Stimulated activated CD4-positive, alpha-beta T cell treated with anti-CD3 and anti-CD28 coated beads, Interleukin-4, amount 100 ng/mL, for 1 hour (primary cell): ENCODE results near the gene USP10.
A peak's percentile ranks its signal among the peaks of the same experiment; 100 is the strongest.

Experiments used
- DNase-seq: peaks from one replicate; pipeline ENCODE4 v3.0.0-alpha.2; 2020

Gene USP10

DNA sequence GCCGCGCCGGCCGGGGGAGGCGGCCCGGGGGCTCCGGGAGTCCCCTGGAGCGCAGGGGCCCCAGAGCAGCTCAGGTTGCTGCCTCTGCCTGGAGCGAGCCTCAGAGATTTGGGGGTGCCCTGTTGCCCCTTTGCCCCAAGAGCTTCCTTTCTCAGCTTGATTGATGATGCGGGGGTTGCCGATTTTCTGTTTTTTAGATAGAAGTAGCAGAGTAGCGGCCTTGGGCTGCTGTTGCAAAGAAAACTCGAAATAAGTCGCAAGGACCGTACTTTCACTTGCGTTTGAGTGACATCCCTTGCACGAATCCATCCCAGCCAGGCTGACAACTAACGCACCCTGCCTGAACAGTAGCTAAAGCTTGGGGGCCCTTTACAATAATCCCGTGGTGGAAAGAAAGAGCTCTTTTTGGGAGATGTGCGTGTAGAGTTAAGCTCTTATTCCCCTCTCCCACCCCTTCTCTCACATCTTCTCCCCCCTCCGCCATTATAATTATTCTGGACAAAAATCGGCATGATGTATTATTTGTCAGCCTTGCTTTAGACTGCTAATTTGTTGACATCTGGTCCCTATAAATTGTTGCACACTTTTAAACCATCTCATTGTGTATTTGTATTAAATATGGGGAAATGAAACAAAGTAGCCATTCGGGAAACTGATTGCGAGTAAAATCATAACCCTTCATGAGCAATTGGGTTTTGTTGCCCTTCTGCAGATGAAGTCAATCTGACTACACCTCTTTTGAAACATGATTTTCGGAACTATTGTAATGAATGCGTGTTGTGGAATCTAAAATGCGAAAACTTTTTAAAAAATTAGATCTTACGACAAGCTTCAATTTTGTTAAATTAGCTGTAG is 873 bp downstream of the USP10 start:
- peak; percentile 26 for DNase-seq

DNA sequence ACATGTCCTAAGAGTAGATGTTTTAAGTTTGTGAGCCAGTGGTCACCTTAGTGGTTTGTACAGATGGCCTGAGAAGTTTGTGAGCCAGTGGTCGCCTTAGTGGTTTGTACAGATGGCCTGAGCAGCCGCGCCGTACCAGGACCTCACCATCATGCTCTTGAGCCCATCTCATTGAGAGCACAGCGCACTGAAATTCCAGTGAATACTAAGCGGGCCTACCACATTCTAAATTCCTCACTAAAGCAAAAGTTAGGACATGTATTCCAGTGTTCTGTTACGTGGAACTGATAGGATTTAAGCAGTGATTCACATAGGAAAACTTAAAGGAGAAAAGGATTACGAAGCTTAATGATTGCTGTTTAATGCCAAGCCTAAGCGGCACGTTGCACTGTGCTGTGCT is 3.9 kb downstream of the USP10 start:
- DNase-seq: no peak

DNA sequence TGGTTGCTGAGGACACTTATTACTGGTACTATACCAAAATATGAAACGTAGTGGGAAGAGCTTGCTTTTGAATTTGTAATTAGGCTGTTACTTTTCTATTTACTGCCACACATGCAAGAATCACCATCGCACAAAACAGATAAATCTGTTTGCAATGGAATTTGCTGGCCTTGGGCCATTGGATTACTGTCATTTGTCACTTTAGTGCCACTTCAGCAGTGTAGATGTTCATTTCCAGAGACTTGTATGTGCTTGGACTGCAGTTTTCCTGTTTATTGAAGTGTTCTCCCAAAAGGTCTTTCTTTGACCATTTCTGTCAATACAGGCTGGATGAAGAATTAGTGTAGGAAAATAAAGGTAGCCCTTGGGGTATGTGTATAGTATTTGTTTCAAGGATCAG is 4.5 kb downstream of the USP10 start:
- DNase-seq: no peak

DNA sequence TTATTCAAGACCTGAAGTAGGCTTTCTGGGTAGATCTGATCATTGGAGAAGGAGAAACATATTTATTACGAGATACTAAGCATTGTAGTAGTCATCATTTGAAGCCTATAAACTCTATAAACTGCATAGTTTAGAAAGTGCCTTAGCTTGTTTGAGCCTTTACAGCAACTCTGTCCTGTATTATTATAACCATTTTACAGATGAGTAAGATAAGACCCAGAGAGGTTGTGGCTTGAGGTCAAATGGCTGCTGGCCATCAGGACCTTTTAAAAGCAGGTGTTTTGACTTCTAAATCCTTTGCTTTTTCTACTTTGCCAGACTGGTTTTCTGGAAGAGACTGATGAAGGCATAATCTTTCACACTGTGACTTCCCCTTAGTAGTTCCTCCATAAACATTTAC is 7.1 kb downstream of the USP10 start:
- no peak for DNase-seq

DNA sequence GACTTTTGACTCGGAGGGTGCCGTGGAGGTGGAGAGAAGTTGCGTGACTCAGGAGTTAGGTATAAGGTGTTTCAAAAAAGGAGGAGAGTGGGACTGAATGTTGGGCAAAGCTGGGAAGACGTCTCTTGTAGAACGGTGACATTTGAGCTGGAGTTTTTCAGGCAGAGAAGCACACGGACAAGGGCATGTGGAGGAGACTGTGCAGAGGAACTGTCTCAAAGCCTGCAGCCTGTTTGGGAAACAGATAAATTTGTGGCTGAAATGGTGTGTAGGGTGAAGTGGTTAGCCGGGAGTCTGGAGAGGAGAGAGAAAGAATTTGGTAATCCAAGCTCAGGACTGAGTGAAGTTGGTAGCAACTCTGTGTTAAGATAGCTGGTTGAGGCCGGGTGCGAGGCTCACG is 9.8 kb downstream of the USP10 start:
- DNase-seq: no peak

DNA sequence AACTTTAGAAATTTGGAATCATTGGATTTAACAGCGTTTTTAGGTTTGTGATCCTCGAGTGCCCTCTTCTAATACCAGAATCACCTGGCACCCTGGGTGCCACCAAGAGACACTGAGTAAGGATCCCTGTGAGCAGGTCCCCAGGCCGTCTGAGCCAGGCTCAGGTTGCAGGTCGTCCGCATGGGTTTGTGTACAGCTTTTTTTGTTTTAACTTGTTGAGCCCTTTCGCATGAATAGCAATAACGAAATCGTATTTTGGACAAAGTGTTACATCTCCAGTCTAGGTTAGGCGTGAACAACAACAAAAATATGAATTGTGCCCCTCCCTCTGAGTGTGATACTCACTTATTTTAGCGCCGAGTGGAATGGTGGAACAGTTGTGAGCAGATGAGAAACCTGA is 10.9 kb downstream of the USP10 start:
- no peak for DNase-seq

DNA sequence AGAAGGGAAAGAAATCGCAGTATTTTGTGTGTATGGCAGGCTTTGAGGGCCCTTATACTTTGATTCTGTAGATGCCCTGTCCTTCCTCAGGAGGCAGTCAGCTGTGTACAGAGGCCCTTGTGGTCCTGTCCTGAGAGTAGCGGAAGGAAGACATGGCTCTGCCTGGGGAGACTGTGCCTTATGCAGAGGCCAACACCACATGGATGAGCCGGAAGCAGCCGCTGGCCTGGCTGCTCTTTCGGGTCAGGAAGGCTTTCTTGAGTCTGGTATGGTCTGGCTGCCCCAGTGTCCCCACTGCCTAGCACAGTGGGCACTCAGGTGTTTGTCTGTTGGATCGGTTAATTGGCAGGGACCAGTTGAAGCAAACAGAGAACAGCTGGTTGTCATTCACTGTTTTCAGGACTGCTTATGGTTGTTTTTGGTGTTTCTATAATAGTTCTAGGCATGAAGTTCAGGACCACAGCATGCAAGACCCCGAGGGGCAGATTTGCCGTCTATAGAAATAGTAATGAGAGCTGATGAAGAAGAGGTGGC is 12.4 kb downstream of the USP10 start:
- DNase-seq: no peak

DNA sequence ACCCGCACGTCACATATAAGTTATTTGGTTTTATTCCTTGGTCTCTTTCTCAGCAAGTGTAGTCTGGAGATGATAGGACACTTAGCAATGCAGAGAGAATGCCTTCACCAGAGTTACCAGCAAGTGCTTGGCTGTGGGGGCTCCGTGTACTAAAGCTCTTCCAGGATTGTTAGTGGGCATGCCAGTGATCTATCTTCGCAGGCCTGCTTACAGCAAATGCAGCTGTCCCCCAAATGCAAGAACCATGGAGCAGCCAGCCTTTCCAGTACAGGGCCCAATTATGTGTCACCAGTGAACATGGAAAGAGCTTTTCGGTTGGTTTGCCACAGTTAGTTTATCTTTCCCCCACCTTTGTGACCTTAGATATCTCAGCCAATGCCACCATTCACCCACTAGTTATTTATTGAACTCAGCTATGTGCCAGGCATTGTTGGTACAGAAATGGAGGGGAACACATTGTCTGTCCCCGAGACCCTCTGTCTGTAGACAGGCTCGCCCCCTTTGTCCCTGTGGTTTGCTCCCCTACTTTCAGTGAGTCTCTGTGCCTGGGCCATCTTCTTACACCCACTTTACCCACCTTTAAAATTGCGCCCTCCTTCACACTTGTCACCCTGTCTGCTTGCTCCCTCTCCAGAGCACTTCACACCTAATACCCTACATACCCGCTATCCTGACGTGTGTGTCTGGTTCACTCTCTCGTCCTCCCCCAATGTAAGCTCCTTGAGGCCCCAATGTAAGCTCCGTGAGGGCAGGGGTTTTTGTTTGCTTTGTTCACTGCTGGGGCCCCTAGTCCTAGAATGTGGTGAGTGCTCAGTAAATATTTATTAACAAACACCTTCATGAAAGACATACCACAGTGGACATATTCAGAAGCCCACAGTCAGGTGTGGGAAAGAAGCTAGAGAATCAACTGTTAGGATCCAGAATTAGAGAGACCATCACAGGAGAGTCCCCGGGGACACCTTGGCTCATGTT is 13.3 kb downstream of the USP10 start:
- no peak for DNase-seq

DNA sequence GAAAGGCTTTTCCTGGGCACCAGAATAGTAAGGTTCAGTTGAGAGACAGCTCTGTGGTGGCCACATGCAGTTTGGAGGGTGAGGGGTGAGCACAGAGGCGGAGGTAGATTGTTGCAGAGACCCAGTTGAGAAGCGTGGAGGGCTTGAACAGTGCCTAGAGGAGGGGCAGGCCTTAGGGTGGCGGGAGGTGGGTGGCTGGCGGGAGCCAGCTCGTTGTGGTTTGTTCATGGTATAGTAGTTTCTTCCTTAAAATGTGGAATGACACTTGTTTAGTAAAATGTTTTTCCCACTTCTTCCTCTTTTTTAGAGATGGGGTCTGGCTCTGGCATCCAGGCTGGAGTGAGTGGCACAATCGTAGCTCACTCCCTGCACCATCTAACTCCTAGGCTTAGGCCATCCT is 14.2 kb downstream of the USP10 start:
- DNase-seq: no peak

DNA sequence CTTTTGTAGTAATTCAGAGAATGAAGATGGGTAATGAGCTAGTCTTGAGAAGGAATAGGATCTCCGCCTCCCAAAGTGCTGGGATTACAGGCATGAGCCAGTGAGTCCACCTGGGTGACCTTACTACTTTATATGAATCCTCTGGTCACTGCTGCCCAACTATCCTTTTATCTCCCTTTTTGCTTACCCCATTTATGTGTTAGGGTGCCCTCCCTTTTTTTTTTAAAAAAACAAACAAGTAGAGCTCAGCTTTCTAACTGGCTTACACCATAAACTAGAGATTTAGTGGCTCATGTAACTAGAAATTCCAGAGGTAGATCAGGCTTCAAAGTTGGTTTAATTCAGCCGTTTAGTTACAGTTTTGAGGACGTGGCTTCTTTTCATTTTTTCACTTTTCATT is 15.6 kb downstream of the USP10 start:
- DNase-seq: no peak

DNA sequence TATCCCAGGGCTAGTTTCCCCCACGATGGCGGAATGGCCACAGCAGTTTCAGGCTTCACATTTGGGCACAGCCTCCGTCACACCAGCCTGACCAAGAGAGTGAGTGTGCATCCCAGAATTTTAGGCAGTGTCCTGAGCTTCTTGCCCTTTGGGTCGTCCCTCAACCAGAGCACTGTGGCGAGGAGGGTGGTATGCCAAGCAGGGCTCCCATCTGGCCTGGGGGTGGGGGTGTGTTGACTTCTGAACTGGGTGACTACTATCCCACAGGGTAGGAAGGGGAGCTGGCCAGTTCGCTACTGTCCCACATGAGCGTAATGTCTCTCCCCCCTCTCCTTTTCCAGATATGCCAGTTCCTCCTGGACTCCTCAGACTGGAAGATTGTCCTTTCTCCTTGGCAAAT is 16.1 kb downstream of the USP10 start:
- DNase-seq: no peak

DNA sequence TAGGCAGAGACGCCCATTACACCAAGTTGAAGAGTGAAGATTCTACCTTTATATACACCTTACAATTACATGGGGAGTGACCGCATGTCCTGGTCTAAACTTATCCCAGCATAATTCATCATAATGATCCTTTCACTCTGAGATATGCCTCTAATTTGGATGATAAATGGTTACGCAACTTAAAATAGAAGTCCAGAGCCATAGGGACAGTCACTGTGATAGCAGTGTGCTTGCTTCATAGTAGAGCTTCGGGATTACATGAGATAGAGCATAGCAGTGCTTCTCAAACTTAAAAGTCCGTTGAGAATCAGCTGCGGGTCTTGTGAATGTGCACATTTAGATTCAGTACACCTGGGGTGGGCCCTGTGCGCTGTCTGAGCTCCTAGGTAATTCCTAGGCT is 16.9 kb downstream of the USP10 start:
- no peak for DNase-seq

DNA sequence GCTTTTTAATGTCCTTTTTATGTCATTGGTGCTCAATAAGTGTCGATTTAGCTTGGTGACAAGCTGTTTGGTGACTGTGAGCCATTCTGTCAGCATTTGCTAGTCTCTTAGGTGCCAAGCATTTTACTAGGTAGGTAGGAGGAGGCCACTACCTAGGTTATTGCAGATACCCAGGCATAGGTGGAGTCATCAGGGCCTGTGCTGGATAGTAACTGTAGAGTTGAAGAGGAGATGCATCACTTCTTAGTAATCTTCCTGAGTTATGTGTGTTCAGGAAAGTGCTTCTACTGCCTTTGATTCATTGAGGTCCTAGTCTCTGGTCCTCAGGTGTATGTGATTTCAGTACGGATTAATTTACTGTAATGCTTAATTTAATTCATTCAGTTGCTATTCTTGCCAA is 17.7 kb downstream of the USP10 start:
- no peak for DNase-seq

DNA sequence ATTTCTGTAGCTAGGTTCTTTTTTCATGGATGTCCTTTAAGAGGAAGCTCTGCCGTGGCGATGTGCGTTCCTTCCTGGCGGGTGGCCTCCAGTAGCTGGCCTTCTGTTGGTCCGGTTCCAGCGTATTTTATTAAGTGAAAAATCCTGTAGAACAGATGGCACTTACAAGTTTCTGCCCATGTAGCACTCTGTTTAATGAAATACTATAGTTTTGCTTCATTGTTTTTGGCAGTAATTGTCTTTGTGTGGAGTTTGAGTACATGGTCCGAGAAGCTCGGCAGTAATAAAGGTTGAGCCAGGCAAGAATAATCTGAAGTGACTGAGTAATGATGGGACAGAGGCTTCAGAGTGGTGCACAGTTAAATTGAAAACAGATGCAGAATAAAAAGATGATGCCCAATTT is 20.4 kb downstream of the USP10 start:
- no peak for DNase-seq

DNA sequence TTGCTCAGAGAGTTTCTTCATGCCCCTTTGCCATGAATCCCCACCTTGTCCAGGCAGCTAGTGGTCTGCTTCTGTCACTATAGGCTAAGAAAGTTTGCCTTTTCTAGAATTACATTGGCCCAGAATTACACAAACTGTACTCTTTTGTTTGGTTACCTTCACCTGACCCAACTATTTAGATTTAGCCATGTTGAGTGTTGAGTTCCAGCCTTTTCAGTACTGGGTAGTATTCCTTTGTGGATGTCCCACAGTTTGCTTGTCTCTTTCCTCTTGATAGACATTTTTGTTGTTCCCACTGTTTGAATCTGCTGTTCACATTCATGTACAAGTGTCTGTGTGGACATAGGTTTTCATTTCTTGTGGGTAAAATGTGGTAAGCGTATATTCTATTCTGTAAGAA is 22.3 kb downstream of the USP10 start:
- no peak for DNase-seq

DNA sequence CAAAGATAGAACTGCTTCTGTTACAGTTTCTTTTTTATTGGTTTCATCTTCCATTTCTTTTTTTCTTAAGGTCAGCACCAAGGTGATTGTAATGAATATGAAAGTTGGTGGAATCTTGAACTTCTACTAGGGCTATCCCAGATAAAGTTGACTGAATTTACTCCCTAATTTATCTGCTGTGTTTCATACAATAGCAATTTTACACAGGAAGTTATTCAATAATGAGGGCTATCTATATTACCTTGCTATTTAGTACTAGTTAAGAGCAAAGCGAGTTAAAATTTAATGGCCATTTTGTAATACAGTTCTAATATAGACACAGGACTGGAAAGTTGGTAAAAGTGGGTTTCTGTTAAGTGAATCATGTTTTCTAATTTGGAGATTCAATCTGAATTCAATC is 24.1 kb downstream of the USP10 start:
- no peak for DNase-seq

DNA sequence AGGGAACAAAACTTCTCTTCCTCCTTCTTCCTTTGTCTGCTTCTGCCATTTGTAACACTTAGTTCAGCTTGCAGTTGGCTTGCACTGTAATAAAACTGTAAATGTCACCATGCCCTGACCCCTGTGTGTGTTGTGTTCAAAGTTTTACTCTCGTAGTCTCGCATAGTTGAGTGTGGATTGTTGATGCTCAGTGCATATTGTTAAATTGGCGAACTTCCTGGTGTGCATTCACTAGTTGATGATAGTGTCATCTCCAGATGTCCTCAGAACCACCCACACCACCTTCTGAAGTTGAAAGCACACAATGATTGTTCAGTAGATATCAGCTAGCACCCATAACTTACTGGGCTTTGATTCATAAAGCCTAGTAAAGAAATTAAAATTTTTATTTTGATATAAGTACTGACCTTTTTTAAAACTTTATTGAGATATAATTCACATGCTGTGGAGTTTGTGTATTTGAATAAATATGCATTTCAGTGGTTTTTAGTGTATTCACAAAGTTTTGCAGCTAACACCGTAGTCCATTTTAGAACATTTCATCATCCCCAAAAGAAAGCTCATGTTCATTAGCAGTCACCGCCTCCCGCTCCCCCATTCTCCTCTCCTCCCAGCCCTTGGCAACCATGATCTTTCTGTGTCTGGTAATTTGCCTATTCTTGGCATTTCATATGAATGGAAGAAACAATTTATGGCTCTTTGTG is 25.0 kb downstream of the USP10 start:
- DNase-seq: no peak

DNA sequence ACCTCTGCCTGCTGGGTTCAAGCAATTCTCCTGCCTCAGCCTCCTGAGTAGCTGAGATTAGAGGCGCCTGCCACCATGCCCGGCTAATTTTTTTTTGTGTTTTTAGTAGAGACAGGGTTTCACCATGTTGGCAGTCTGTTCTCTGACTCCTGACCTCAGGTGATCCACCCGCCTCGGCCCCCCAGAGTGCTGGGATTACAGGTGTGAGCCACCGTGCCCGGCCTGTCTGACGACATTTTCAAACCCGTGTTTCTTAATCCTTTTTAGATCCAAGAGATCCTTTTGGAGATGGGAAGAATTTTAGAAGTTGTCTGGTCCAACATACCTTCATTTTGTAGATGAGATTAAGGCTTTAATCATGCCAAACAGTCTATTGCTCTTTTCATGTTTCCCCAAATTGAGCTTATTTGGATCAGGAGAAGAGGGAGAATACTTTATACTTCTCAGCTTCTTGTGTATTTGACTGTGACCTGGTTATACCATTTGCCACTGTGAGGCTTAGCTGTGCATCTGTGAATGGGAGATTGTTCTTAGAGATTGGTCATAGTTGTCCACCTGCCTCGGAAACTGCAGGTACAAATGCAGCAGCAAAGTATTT is 25.8 kb downstream of the USP10 start:
- DNase-seq: no peak

DNA sequence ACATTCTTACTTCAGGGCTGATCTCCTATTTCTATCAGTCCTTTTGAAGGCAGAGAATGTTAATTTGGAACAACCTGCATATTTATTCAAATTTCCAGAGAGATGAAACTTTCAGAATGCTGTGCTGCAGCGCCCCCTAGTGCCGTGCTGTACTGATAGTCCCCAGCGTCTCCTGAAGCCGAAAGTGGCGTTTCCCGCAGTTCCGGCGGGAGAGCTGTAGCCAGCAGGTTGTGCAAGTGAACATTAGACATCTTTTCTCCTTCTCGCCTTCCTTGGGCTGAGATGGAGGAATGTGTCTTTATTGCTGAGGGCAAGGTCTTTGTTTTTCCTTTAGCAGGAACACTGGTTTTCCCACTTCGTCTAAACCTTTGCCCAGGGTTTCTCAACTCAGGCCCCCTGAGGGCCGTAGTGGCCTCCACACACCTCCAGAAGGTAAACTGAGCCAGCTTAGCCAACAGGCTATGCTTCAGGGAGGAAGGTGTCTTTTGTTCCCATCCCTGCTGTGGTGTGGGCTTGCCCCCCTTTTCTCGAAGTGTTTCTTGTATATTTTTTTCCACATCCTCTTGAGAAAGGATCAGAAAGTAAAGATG is 26.4 kb downstream of the USP10 start:
- DNase-seq: peak; percentile 83

DNA sequence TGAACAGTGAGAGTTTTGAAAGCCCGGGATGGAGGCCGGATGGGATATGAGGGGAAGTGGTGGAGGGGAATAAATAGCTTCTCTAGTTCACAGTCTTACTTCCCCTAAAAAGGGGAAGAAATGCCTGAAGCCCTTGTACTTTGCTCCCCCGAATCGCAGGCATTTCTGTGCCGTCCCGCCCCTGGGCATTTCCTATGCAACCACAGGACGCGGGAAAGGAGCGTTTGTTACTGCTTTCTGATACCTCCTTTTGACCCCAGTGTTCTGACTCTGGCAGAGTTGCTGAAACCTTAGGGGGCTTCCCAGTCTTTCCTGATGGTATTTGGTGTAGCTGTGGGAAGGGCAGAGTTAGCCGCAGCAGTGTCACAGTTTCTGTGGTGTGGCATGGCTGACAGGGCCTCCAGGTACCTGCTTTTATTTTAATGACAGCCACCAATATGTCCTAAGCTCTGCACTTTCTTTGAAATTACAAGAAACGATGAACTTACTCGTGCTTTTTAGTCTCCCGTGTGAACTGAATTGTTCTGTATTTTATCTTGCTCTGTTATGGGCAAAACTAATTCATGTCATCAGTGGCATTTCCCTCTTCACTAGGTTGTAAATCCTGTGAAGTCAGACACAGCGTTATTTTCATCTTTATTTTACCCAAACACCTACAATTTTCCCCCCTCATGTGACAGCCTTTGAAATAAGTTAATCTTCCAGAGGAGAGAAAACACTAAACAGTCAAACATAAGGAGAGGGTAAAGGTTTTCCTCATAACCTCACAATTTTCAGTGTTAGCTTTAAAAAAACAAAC is 27.1 kb downstream of the USP10 start:
- no peak for DNase-seq

DNA sequence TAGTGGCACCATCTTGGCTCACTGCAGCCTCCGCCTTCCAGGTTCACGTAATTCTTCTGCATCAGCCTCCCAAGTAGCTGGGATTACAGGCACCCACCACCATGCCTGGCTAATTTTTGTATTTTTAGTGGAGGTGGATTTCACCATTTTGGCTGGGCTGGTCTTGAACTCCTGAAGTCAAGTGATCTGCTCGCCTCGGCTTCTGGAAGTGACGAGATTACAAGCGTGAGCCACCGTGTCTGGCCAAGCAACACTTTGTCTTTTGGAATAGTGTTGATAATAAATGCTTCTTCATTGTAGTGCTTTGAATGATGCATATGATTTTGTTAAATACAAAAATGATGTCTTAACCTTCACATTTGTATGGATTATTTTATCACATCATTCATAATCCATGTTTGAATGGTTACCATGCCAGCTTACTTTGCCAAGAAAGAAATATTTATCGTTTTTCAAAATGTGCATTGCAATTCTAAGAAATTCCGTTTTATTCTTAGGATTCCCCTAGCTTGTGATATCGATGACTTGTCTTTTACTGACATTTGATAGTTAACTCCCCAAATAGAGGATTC is 29.1 kb downstream of the USP10 start:
- no peak for DNase-seq
